ENCODE measurements around the gene PHC2.
"Not testable (repeated sequence)": the region's sequence is repeated elsewhere in the genome, so short reads cannot be mapped to it uniquely, and the experiment has no call there.

PHC2 gene

DNA sequence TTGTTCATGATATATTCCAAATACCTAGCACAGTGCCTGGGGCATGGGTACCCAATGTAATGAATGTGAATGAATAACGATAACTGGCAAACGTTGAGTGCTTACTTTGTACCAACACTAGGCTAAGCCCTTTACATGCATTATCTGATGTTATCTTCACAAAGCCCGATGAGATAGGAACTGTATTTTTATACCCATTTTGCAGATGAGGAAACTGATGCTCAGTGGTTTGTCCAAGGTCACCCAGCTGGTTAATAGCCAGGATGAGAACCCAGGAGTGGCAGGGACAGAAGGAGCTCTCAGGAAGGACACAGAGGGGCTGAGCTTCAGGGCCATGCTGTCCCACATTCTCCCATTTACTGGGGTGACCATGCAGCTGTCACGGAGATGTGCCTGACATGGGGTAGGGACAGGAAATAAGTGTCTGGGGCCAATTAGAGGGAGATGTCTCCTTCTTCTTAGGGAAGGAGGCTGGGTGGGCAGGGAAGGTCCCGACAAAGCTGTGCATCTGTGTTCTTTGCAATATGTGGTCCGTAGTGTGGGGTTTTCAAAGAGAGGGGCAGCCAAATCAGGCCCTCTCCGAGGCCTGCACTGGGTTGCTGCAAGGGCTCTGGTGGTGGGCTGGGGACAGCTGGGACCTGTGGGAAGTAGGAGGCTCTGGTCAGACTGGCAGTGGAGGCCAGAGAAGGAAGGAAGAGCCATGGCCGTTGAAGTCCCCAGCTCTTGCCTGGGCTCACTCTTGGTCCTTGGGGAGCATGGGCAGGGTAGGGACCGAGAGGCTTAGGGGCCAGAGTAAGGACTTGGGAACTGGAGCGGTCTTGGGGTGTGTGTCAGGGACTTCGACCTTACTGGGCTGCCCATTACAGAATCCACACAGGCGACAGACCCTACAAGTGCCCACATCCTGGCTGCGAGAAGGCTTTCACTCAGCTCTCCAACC, 136.6 kb downstream of the PHC2 start:
- DNase-seq (ENCODE audit: low read depth in 2 of 2): no peak

DNA sequence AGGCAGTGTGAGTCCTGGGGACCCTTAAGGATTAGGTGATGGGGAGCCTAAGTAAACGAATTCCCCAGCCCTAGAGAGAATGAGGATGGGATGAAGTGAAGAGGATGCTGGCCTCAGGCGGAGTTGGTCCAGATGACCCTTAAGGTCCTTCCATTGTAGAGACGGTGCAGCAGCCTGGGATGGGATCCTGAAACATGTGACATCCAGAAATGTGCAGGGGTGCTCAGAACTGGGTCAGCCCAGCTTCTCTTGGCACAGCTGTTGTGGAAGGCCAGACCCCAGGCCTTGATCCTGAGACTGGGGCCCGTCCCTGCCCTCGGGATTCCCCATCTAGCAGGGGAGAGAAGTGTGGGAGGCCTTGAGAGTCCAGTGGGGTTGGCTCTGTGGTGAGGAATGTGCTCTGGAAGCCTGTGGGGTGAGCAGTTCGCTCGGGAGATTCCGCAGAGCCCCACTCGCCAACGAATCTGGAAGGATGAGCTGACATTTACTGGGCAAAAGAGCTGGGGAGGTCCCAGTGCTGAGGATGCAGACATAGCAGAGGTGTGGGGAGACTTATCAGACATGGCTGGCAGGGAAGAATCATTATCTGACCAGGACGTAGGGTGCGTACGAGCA, 138.1 kb downstream of the PHC2 start:
- no peak for DNase-seq (ENCODE audit: low read depth in 2 of 2)

DNA sequence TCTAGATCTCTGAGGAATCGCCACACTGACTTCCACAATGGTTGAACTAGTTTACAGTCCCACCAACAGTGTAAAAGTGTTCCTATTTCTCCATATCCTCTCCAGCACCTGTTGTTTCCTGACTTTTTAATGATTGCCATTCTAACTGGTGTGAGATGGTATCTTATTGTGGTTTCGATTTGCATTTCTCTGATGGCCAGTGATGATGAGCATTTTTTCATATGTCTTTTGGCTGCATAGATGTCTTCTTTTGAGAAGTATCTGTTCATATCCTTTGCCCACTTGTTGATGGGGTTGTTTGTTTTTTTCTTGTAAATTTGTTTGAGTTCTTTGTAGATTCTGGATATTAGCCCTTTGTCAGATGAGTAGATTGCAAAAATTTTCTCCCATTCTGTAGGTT, 140.3 kb downstream of the PHC2 start:
- DNase-seq (ENCODE audit: low read depth in 2 of 2): not testable (repeated sequence)

DNA sequence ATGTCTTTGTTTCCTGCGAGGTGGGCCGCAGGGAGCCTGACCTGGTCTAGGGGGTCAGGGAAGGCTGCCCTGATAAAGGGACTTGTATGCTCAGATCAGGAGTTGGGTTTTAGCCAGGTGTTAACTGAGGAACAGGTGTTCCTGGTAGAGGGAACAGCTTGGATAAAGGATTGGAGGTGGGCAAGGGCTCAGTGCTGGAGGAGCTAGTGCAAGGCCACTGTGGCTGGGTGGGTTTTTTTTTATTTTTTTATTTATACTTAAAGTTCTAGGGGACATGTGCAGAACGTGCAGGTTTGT, 141.1 kb downstream of the PHC2 start:
- no peak for DNase-seq (ENCODE audit: low read depth in 2 of 2)

DNA sequence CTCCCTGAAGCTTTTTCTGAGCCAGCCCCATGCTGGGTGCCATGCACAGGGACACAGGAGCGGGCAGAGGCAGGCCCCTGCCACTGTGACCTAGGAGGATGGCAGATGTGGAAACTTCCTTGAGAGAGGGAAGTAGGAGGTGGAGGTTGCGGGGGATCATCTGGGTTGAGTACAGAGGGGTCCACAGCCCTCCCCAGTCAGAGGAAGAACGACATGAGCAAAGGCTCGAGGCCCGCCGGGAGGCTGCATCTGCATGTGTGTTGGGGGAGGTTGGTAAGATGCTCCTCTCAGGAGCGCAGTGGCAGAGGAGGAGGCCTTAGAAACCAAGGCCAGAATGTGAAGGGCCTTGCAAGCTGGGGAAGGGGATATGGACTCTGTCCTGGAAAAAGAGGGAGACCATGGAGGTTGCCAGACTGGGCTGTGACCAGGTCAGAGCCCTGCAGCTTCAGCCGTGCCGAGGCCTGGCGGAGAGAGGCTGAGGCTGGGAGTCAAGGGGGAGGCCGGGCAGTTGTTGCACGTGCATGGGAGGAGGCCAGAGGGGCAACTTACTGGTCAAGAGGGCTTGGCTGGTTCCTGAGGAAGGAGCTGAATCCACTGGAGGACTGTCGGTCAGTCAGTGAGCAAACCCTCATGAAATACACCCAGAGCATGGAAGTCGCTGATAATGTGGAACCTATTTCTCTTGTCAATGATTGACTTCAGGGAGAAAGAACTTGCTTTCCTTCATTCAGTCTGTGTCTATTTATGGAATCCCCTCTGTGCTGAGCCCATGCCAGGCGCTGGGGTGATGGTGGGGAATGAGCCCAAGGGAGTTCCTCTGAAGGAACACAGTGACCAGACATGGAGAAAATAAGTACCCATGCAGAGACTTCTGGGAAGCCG, 141.7 kb downstream of the PHC2 start:
- no peak for DNase-seq (ENCODE audit: low read depth in 2 of 2)

DNA sequence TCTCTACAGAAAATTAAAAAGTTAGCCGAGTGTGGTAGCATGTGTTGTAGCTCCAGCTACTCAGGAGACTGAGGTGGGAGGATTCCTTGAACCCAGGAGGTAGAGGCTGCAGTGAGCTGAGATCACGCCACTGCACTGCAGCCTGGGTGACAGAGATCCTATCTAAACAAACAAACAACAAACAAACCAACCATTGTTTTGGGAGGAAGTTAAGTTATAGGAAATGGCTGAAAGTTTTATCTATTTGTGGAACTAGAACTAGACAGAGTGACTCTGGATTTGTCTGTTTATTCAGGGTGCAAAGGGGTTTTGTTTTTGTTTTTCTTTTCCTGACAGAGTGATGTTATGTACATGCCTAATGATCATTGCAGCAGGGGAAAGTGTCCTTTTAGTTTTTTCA, 143.6 kb downstream of the PHC2 start:
- no peak for DNase-seq (ENCODE audit: low read depth in 2 of 2)

DNA sequence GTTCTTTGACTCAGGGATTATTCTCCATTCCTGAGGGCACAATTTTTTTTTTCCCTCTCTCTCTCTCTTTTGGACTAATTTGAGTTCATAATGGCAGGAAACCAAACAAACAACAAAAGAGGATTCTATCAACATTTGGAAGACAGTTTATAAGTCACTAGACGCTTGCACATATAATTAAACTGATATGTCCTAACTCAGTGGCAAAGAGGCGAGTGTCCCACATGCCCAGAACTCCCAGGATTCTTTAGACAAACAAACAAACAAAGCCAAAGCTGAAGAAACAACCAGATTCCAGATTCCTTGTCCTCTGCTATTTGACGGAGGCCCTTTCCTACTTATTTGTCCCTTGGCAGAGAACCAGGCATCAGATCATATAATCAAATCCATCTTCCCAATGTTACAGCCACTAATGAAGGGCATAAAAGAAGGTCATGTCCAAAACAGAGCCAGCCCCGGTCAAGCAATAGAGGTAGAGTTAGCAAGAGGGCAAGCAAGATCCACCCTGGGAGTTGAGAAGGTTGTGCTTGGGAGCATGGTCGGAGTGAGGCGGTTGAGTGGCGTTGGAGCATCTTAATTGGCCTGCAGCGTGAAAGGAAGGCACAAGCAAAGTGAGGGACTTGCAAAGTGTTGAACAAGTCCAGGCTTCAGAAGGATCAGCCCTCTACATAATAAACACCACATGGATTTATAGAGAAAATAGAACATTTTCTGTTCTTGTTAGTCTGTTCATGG, 144.3 kb downstream of the PHC2 start:
- DNase-seq (ENCODE audit: low read depth in 2 of 2): no peak

DNA sequence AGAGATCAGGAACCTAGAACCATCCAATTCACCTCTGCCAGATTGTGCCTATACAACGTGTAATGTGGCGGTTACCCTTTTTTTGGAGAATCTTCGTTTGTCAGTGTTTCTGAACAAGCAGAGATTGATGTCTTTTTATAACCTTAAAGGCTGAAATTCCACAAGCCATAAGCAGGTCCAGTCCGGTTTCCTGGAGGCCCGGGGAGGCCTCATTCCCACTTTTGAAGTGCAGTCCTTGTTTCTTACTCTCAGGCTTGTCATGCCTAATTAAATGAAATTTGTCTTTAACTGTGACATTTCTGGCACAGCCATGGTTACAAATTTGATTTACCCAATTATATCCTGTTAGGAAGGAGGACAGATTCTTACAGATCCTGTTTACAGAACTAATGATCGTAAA, 146.8 kb downstream of the PHC2 start:
- DNase-seq (ENCODE audit: low read depth in 2 of 2): no peak

DNA sequence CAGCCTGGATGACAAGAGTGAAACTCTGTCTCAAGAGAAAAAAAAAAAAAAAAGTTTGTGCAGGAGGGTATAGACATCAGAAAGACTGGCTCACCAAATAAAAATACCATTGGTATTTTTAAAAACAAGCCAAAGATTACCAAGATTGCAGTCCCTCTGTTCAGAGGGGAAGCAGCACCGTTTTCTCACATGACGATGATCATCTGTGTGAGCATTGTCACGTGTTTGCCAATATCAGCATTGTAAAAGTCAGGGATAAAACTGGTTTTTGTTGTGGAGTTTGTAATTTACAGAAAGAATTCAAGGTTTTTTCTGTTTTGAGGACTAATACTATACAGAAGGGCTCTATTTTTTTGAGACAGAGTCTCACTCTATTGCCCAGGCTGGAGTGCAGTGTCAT, 148.1 kb downstream of the PHC2 start:
- no peak for DNase-seq (ENCODE audit: low read depth in 2 of 2)

DNA sequence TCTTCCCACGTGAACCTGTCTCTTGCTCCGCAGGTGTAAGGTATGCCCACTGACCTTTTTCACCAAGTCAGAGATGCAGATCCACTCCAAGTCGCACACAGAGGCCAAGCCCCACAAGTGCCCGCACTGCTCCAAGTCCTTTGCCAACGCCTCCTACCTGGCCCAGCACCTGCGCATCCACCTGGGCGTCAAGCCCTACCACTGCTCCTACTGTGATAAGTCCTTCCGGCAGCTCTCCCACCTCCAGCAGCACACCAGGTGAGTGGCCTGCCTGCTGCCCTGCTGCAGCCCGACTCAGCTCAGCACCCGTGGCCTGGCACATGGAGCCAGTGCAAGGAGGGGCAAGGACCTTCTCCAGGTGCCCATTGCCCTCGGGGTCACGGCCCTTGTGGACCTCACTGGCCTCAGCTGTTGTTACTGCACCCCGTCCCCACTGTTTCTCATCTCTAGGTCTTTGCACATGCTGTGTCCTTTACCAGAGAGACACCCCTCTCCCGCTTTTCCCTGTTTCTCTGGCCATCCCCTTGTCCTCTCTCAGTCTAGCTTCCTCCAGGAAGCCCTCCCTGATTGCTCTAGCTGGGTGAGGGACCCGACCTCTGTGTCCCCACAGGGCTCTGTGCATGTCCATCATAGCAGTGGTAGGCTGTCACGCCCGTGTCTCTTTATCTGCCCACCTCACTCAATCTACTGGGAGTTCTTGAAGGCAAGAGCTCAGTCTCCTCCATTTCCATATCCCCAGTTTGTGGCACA, 149.2 kb downstream of the PHC2 start:
- no peak for DNase-seq (ENCODE audit: low read depth in 2 of 2)

DNA sequence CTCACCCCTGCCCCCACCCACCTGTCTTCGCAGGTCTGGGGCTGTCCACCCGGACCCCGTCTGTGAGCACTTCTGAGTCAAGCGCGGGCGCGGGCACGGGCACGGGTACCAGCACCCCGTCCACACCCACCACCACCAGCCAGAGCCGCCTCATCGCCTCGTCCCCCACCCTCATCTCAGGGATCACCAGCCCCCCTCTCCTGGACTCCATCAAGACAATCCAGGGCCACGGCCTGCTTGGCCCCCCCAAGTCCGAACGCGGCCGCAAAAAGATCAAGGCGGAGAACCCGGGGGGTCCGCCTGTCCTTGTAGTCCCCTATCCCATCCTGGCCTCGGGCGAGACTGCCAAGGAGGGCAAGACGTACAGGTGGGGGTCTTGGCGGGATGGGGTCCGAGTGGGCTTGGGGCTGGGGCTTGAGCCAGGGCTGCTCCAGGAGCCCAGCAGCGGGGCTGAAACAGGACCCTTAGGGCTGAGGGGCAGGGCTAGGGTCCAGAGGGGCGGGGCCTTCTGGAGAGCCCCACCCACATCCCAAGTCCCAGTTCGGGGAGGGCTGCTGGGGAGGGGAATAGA, 150.7 kb downstream of the PHC2 start:
- DNase-seq (ENCODE audit: low read depth in 2 of 2): no peak

DNA sequence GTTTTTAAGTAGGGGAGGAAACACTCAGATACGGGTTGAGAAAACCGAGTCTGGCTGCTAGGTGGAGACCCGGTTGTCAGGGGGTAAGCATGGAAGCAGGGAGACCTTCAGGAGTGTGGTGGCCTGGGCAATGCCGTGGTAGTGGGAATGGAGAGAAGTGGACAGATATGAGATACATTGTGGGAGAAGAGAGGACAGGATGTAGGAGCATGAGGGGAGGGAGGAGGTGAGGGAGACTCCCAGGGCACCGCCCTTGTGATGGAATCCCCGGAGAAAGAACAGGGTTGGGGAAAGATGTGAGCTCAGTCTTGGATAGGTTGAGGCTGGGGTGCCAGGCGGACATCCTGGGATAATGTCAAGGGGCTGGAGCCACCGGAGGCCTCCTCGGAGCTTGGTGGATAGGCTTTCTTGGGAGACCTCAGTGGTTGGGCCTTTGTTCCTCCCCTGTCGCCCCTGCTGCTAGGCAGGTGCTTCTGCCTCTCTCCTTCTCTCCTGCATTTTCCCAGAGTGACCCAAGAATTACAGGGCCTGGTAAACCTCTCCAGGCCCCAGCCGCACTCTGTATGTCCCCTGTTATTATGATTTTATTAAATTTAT, 153.3 kb downstream of the PHC2 start:
- no peak for DNase-seq (ENCODE audit: low read depth in 2 of 2)

DNA sequence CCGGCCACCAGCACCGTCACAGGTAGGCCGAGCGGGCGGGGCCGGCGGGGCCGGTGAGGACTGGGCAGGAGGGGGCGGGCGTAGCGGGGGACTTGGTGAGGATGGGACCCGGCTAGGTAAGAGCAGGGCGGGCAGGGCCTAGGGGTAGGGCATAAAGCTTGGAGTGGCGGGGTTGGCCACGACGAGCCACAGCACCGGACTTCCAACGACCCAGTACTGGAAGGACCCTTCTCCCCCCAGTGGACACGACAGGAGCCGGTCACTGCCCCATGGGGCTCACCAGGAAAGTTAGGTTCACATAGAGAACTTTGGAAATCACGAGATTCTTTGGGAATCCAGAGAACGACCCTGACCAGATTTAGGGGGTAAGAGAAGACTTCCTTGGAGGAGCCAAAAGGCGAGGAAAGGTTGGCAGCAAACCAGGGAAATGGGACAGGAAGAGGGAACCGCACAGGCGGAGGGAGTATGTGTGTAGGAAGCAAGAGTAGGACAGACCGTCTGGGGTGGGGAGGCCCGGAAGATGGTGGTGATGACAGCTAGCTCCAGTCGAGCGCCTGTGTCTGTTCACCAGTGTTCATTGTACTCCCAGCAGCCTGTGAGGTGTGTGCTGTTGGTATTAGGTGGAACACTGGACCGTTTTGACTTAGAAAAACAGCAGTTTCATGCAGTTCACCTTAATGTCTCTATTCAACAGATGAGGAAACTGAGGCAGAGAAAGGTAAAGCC, 154.2 kb downstream of the PHC2 start:
- DNase-seq (ENCODE audit: low read depth in 2 of 2): no peak

DNA sequence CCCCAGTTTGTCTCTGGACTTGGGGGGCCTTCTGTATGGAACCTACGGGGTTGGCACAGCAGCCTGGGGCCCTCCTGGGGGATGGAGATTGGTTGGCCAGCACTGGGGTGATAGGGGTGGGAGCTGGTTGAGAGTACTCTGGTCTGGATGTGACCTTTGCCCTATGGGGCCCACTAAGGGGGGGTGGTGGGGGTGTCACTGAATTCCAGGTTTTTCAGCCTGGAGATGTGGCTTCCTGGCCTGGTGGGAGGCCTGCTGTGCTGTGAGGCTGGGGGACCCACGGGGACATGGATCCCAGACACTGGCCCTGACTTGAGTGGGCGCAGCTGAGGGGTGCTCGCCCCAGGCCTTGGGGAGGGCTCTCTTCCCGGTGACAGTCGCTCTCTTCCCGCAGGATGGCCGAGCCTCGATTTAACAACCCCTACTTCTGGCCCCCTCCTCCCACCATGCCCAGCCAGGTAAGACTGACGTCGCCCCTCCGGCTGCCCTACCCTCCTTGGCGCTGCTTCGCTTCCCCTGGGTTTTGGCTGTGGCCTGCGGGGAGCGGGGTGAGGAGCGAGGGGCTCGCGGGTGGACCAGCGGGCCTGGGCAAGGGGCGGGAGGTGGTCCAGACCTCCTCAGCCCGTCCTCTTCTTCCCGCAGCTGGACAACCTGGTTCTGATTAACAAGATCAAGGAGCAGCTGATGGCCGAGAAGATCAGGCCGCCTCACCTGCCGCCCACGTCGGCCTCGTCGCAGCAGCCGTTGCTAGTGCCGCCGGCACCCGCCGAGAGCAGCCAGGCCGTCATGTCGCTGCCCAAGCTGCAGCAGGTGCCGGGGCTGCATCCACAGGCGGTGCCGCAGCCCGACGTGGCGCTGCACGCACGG, 155.0 kb downstream of the PHC2 start:
- DNase-seq (ENCODE audit: low read depth in 2 of 2): no peak

DNA sequence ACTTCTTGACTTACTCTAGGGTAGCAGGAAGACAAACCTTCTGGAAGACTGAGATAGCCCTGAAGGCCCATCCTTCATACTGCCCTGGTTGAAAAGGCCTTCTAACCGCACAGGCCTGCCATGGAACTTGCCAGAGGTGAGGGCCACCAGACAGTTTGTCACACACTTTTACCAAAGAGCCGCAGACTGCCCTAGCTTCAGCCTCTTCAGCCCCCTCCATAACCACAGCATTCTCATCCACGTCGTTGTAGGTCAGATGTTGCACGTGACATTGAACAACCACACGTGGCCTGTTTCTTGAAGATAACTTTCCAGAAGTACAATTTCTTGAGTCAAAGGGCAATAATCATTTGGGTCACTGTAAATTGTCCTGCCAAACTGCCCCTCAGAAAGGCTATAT, 155.7 kb downstream of the PHC2 start:
- no peak for DNase-seq (ENCODE audit: low read depth in 2 of 2)

DNA sequence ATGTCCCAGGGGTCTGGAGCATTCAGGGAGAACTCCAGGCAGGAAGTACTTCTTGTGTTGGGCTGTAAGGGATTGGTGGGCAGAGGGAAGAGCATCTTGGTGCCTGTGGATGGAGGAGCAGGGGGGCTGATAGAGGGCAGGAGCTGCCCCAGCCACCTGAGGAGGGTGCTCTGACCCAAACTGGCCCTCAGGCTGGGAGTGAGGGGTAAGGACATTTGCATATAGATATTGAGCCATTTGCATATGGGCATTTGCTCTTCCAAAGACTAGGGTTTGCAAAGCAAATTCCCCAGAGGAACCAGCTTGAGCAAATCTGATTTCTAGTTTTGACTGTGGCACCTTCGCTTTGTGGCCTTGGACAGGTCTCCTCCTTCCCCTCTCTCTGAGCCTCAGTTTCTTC, 156.4 kb downstream of the PHC2 start:
- no peak for DNase-seq (ENCODE audit: low read depth in 2 of 2)

DNA sequence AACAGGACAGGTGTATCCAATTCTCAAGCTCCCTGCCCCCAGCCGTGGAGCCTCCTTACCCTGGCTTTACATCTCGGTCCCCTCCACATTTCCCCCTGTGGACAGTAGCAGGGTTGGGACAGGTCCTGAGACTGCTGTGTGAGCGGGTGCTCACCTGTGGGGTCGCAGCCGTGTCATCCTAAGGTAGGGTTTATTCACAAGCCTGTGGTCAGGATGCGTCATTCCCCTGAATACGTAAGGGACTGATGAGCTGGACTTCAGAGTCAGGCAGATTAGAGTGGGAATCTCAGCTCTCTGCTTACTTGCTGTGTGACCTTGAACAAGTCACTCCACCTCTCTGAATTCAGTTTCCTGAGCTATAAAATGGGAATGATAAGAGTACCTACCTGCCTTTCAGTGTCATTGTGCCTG, 156.9 kb downstream of the PHC2 start:
- DNase-seq (ENCODE audit: low read depth in 2 of 2): no peak
